T-helper 1 cell treated with Interleukin-12 subunit alpha and Interleukin-12 subunit beta and Interleukin-4 antibody, amounts not matched to agents 30 μg/mL and 1 μg/mL, for 36 hours (primary cell): Measurements from ENCODE around the gene ERI3.

Experiments used
- H3K27ac Mint-ChIP-seq: one replicate; pipeline ENCODE4 v1.8.0; 2021; ENCODE audit warnings: mild to moderate bottlenecking, mixed read lengths
- H3K27me3 Mint-ChIP-seq: one replicate; pipeline ENCODE4 v1.8.0; 2021; ENCODE audit warnings: low read depth, mixed read lengths
- H3K36me3 Mint-ChIP-seq: one replicate; pipeline ENCODE4 v1.8.0; 2021; ENCODE audit warnings: low read depth, mixed read lengths
- H3K4me1 Mint-ChIP-seq: one replicate; pipeline ENCODE4 v1.8.0; 2021; ENCODE audit warnings: low read depth, mixed read lengths
- H3K4me3 Mint-ChIP-seq: one replicate; pipeline ENCODE4 v1.8.0; 2021; ENCODE audit warnings: mild to moderate bottlenecking, moderate library complexity, mixed read lengths
- H3K9me3 Mint-ChIP-seq: one replicate; pipeline ENCODE4 v1.8.0; 2021; ENCODE audit warnings: mixed read lengths

Gene ERI3

GRCh38 chr1:44354840-44355581 lies at the start of gene ERI3:
Gene ERI3, minus strand, starts transcription at chr1:44355257. Its CDS starts 231 bp downstream, at chr1:44355026.
- Mint-ChIP-seq H3K9me3 (no peaks in the 10 kb centered on the region), H3K4me1 (peaks cover 27% of the 10 kb centered on the region), H3K36me3 (no peaks in the 10 kb centered on the region), H3K27me3 (no peaks in the 10 kb centered on the region), H3K27ac (peak within 1 kb of the TSS; percentile 90), H3K4me3 (peak within 1 kb of the TSS; percentile 95)

GRCh38 chr1:44401256-44402228 lies 46.5 kb upstream of the ERI3 start:
- Mint-ChIP-seq H3K27ac (no peak overlapping the region), H3K9me3 (no peaks in the 10 kb centered on the region), H3K27me3 (peaks cover 84% of the 10 kb centered on the region), H3K4me3 (no peak overlapping the region), H3K4me1 (peaks cover 10% of the 10 kb centered on the region), H3K36me3 (no peaks in the 10 kb centered on the region)

- Mint-ChIP-seq H3K9me3 (no peaks in the 10 kb centered on the region), H3K4me1 (no peaks in the 10 kb centered on the region), H3K36me3 (no peaks in the 10 kb centered on the region), H3K4me3 (no peak overlapping the region), H3K27ac (no peak overlapping the region), H3K27me3 (peaks cover 20% of the 10 kb centered on the region)
These were observed 35.2 kb upstream of the ERI3 start for GRCh38 chr1:44390277-44390676.

- H3K27ac Mint-ChIP-seq = no peak overlapping the region
- H3K9me3 Mint-ChIP-seq = no peaks in the 10 kb centered on the region
- H3K36me3 Mint-ChIP-seq = no peaks in the 10 kb centered on the region
- H3K4me1 Mint-ChIP-seq = no peaks in the 10 kb centered on the region
- H3K27me3 Mint-ChIP-seq = peaks cover 24% of the 10 kb centered on the region
- H3K4me3 Mint-ChIP-seq = no peak overlapping the region
These were observed 34.4 kb upstream of the ERI3 start for GRCh38 chr1:44389437-44389836.

- Mint-ChIP-seq H3K36me3 (no peaks in the 10 kb centered on the region), H3K27me3 (peaks cover 21% of the 10 kb centered on the region), H3K9me3 (no peaks in the 10 kb centered on the region), H3K4me3 (no peak overlapping the region), H3K27ac (no peak overlapping the region), H3K4me1 (no peaks in the 10 kb centered on the region)
These were observed 33.5 kb upstream of the ERI3 start for GRCh38 chr1:44388551-44388950.

GRCh38 chr1:44380666-44381177 lies 25.7 kb upstream of the ERI3 start:
- Mint-ChIP-seq H3K9me3 (no peaks in the 10 kb centered on the region), H3K27me3 (peaks cover 11% of the 10 kb centered on the region), H3K36me3 (no peaks in the 10 kb centered on the region), H3K27ac (no peak overlapping the region), H3K4me3 (no peak overlapping the region), H3K4me1 (no peaks in the 10 kb centered on the region)

GRCh38 chr1:44377925-44378784 lies 23.1 kb upstream of the ERI3 start:
- Mint-ChIP-seq H3K36me3 (no peaks in the 10 kb centered on the region), H3K4me3 (no peak overlapping the region), H3K27ac (no peak overlapping the region), H3K27me3 (peaks cover 3% of the 10 kb centered on the region), H3K4me1 (no peaks in the 10 kb centered on the region), H3K9me3 (no peaks in the 10 kb centered on the region)

- no peak overlapping the region for H3K27ac Mint-ChIP-seq
- no peaks in the 10 kb centered on the region for H3K36me3 Mint-ChIP-seq
- H3K9me3 Mint-ChIP-seq = no peaks in the 10 kb centered on the region
- no peaks in the 10 kb centered on the region for H3K4me1 Mint-ChIP-seq
- H3K4me3 Mint-ChIP-seq = no peak overlapping the region
- peaks cover 3% of the 10 kb centered on the region for H3K27me3 Mint-ChIP-seq
These were observed 20.5 kb upstream of the ERI3 start for GRCh38 chr1:44375547-44375946.

GRCh38 chr1:44371206-44371605 lies 16.1 kb upstream of the ERI3 start:
- no peaks in the 10 kb centered on the region for H3K4me1 Mint-ChIP-seq
- no peak overlapping the region for H3K27ac Mint-ChIP-seq
- H3K27me3 Mint-ChIP-seq = peaks cover 5% of the 10 kb centered on the region
- H3K9me3 Mint-ChIP-seq = no peaks in the 10 kb centered on the region
- no peaks in the 10 kb centered on the region for H3K36me3 Mint-ChIP-seq
- H3K4me3 Mint-ChIP-seq = no peak overlapping the region

GRCh38 chr1:44368471-44369151 lies 13.6 kb upstream of the ERI3 start:
- no peaks in the 10 kb centered on the region for H3K9me3 Mint-ChIP-seq
- H3K4me3 Mint-ChIP-seq = no peak overlapping the region

GRCh38 chr1:44367944-44368343 lies 12.9 kb upstream of the ERI3 start:
- Mint-ChIP-seq H3K9me3 (no peaks in the 10 kb centered on the region), H3K4me1 (no peaks in the 10 kb centered on the region), H3K27ac (no peak overlapping the region), H3K27me3 (peaks cover 13% of the 10 kb centered on the region), H3K36me3 (no peaks in the 10 kb centered on the region), H3K4me3 (no peak overlapping the region)

More at GRCh38 chr1:44368471-44369151, 13.6 kb upstream of the ERI3 start:
- Mint-ChIP-seq H3K27me3 (peaks cover 6% of the 10 kb centered on the region), H3K27ac (no peak overlapping the region), H3K4me1 (no peaks in the 10 kb centered on the region), H3K36me3 (no peaks in the 10 kb centered on the region)

GRCh38 chr1:44366371-44366975 lies 11.4 kb upstream of the ERI3 start:
- H3K4me3 Mint-ChIP-seq = no peak overlapping the region
- H3K36me3 Mint-ChIP-seq = no peaks in the 10 kb centered on the region
- no peak overlapping the region for H3K27ac Mint-ChIP-seq
- H3K27me3 Mint-ChIP-seq = peaks cover 17% of the 10 kb centered on the region
- H3K9me3 Mint-ChIP-seq = no peaks in the 10 kb centered on the region
- no peaks in the 10 kb centered on the region for H3K4me1 Mint-ChIP-seq

GRCh38 chr1:44361478-44361877 lies 6.4 kb upstream of the ERI3 start:
- Mint-ChIP-seq H3K4me1 (no peaks in the 10 kb centered on the region), H3K27me3 (peaks cover 12% of the 10 kb centered on the region), H3K27ac (no peak overlapping the region), H3K4me3 (no peak overlapping the region), H3K36me3 (no peaks in the 10 kb centered on the region), H3K9me3 (no peaks in the 10 kb centered on the region)
